Chondrocyte (in vitro differentiated cells): ENCODE measurements around the gene S1PR4. TPM values are rescaled to one million over a fixed set of nuclear protein-coding genes. Genes with fewer than 3 reads are reported as not detected.

ENCODE experiments used
- DNase-seq: peaks from one replicate; pipeline ENCODE4 v3.0.0; 2021; ENCODE audit warnings: mixed read lengths, low spot score
- H3K27ac Mint-ChIP-seq: one replicate; pipeline ENCODE4 v1.8.0; 2021; ENCODE audit warnings: mild to moderate bottlenecking, moderate library complexity, mixed read lengths; ENCODE audit not compliant: unreplicated experiment
- H3K27me3 Mint-ChIP-seq: 2 replicates; pipeline ENCODE4 v1.8.0; 2021; ENCODE audit warnings: low read depth, mixed read lengths
- H3K36me3 Mint-ChIP-seq: 2 replicates; pipeline ENCODE4 v1.8.0; 2021; ENCODE audit warnings: low read depth, mixed read lengths
- H3K4me1 Mint-ChIP-seq: 2 replicates; pipeline ENCODE4 v1.8.0; 2021; ENCODE audit warnings: low read depth, mild to moderate bottlenecking, mixed read lengths
- H3K4me3 Mint-ChIP-seq: one replicate; pipeline ENCODE4 v1.8.0; 2021; ENCODE audit warnings: mild to moderate bottlenecking, moderate library complexity, mixed read lengths; ENCODE audit not compliant: unreplicated experiment
- H3K9me3 Mint-ChIP-seq: 2 replicates; pipeline ENCODE4 v1.8.0; 2021; ENCODE audit warnings: low read depth, mixed read lengths
- total RNA-seq: library from RNA; stranded (reverse); gene quantifications from 3 replicates; pipeline ENCODE4 v1.2.1, GENCODE V29; 2021
- TF ChIP-seq, protein P1 (sequence below): fragments of 200-600 bp; sonication (generic); IDR thresholded peaks from 2 replicates; pipeline ENCODE4 v1.5.0; 2021; ENCODE audit warnings: antibody characterized with exemption, mild to moderate bottlenecking, moderate library complexity

S1PR4 gene
- total RNA-seq, 1 donor from 2014 or later: not detected

DNA sequence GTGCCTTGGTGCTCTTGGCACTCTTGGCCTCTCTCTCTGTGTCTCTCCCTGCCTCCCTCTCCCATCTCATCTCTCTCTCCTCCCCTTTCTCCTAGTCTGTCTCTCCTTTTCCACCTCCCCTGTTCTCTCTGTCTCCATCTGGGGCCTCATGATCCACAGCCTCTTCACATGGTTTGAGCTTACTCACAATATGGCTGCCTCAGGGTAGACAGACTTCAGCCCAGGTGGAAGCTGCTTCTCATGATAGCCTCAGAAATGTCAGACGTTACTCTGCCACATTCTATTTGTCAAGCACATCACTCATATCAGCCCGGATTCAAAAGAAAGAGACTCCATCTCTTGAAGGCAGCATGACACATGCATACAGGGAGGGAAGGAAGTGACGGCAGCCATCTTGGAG, 18.4 kb upstream of the S1PR4 start:
- DNase-seq: no peak
- no peak overlapping the region for H3K4me3 Mint-ChIP-seq
- TF ChIP-seq, protein P1, sequence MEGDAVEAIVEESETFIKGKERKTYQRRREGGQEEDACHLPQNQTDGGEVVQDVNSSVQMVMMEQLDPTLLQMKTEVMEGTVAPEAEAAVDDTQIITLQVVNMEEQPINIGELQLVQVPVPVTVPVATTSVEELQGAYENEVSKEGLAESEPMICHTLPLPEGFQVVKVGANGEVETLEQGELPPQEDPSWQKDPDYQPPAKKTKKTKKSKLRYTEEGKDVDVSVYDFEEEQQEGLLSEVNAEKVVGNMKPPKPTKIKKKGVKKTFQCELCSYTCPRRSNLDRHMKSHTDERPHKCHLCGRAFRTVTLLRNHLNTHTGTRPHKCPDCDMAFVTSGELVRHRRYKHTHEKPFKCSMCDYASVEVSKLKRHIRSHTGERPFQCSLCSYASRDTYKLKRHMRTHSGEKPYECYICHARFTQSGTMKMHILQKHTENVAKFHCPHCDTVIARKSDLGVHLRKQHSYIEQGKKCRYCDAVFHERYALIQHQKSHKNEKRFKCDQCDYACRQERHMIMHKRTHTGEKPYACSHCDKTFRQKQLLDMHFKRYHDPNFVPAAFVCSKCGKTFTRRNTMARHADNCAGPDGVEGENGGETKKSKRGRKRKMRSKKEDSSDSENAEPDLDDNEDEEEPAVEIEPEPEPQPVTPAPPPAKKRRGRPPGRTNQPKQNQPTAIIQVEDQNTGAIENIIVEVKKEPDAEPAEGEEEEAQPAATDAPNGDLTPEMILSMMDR: no peak
- peaks cover 2% of the 10 kb centered on the region for H3K36me3 Mint-ChIP-seq
- peaks cover 2% of the 10 kb centered on the region for H3K27me3 Mint-ChIP-seq
- H3K9me3 Mint-ChIP-seq: peaks cover 5% of the 10 kb centered on the region
- H3K4me1 Mint-ChIP-seq: peaks cover 7% of the 10 kb centered on the region
- H3K27ac Mint-ChIP-seq: no peak overlapping the region

DNA sequence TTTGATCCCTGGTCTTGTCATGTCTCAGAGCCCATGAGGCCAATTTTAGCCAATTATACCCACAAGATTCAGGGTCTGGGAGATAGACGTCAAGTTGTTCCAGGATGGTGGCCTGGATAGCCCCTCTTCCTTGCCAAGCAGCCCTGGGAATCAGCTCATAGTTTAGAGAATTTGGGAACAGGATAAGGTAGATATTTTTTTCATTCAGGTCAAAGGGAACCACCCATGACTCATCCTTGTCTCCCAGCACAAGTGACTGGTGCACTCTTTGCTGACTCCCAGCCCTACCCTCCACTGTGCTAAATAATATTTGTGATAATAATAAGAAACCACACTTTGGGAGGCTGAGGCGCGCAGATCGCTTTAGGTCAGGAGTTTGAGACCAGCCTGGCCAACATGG, 17.1 kb upstream of the S1PR4 start:
- Mint-ChIP-seq H3K27ac (no peak overlapping the region), H3K36me3 (peaks cover 2% of the 10 kb centered on the region), H3K4me3 (no peak overlapping the region), H3K9me3 (peaks cover 5% of the 10 kb centered on the region), H3K4me1 (peaks cover 6% of the 10 kb centered on the region), H3K27me3 (peaks cover 5% of the 10 kb centered on the region)
- TF ChIP-seq, protein P1: no peak
- DNase-seq: no peak

DNA sequence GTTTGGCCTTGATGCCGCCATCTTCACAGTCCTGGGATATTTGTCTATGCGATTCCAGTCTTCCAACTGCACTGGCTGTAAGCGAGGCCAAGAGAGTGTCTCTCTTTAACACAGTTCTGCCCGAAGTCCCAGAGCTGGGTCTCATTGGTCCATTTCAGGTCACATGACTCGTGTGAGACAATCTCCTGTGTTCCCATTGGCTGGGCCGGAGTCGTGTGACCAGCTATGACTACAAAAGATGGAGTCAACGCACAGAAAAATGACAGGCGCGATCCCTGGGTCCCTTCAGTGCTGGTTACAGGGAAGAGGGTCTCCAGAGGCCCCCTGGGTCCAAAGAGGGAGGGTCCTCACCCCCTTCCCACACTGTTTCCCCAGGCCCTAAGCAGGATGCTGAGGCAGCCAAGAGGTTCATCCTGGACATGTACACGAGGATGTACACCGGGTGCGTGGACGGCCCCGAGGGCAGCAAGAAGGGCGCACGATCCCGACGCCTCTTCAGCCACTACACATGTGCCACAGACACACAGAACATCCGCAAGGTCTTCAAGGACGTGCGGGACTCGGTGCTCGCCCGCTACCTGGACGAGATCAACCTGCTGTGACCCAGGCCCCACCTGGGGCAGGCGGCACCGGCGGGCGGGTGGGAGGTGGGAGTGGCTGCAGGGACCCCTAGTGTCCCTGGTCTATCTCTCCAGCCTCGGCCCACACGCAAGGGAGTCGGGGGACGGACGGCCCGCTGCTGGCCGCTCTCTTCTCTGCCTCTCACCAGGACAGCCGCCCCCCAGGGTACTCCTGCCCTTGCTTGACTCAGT, 15.9 kb upstream of the S1PR4 start:
- TF ChIP-seq, protein P1: no peak
- H3K4me3 Mint-ChIP-seq: no peak overlapping the region
- H3K27me3 Mint-ChIP-seq: peaks cover 5% of the 10 kb centered on the region
- H3K4me1 Mint-ChIP-seq: peaks cover 6% of the 10 kb centered on the region
- H3K36me3 Mint-ChIP-seq: peaks cover 2% of the 10 kb centered on the region
- peaks cover 5% of the 10 kb centered on the region for H3K9me3 Mint-ChIP-seq
- no peak for DNase-seq
- no peak overlapping the region for H3K27ac Mint-ChIP-seq

DNA sequence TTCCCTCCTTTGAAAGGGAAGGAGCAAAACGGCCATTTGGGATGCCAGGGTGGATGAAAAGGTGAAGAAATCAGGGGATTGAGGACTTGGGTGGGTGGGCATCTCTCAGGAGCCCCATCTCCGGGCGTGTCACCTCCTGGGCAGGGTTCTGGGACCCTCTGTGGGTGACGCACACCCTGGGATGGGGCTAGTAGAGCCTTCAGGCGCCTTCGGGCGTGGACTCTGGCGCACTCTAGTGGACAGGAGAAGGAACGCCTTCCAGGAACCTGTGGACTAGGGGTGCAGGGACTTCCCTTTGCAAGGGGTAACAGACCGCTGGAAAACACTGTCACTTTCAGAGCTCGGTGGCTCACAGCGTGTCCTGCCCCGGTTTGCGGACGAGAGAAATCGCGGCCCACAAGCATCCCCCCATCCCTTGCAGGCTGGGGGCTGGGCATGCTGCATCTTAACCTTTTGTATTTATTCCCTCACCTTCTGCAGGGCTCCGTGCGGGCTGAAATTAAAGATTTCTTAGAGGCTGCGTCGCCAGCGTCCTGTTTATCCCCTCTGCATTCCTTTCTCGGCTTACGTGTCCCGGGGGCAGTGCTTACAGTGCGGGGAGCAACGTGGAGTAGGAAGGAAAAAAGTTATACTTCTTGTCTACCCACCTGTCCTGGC, 15.2 kb upstream of the S1PR4 start:
- TF ChIP-seq, protein P1: peak; percentile 98
- H3K9me3 Mint-ChIP-seq: peaks cover 5% of the 10 kb centered on the region
- peaks cover 6% of the 10 kb centered on the region for H3K4me1 Mint-ChIP-seq
- H3K36me3 Mint-ChIP-seq: peaks cover 2% of the 10 kb centered on the region
- H3K27me3 Mint-ChIP-seq: peaks cover 3% of the 10 kb centered on the region
- DNase-seq: no peak
- H3K4me3 Mint-ChIP-seq: no peak overlapping the region
- no peak overlapping the region for H3K27ac Mint-ChIP-seq

DNA sequence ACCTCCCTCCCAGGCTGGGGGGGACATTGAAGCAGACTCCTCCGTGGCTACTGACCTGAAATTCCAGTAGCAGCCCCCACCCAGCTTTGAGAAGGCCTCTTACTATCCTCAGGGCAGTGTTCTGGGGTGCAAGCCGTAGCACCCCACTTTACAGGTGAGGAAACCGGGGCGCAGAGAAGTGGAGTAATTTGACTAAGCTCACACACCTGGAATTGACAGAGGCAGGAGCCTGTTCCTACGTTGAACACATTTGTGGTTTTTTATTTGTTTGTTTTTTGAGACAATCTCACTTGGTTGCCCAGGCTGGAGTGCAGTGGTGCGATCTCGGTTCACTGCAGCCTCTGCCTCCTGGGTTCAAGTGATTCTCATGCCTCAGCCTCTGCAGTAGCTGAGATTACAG, 14.6 kb upstream of the S1PR4 start:
- peaks cover 6% of the 10 kb centered on the region for H3K4me1 Mint-ChIP-seq
- TF ChIP-seq, protein P1: no peak
- no peak overlapping the region for H3K4me3 Mint-ChIP-seq
- H3K27me3 Mint-ChIP-seq: peaks cover 3% of the 10 kb centered on the region
- DNase-seq: no peak
- peaks cover 5% of the 10 kb centered on the region for H3K9me3 Mint-ChIP-seq
- peaks cover 2% of the 10 kb centered on the region for H3K36me3 Mint-ChIP-seq
- no peak overlapping the region for H3K27ac Mint-ChIP-seq
